PC-9 (cell line): ENCODE measurements around the gene GABRR2. TPM values are rescaled to one million over a fixed set of nuclear protein-coding genes. Genes with fewer than 3 reads are reported as not detected.

Experiments
- BruUV-seq: library from RNA; stranded (reverse); fragments of 400-500 nt; replicated peaks from 2 replicates; lab custom pipeline; 2021; lab: Mats Ljungman, UMichigan
- CTCF ChIA-PET: fragments of 300-600 bp; sonication (Branson Sonifier 250); formaldehyde crosslinking; loops from one replicate; lab custom pipeline; 2022; ENCODE audit warnings: antibody characterized with exemption; lab: Charles Lee
- POLR2A ChIA-PET: fragments of 300-600 bp; sonication (Branson Sonifier 250); formaldehyde crosslinking; loops from one replicate; lab custom pipeline; 2022; ENCODE audit warnings: antibody characterized with exemption; ENCODE audit not compliant: unreplicated experiment; lab: Charles Lee
- DNase-seq, 2 experiments: peaks; one replicate each; pipeline versions ENCODE4 v3.0.0 to v3.0.0-alpha.2; 2015 to 2022; ENCODE audit warnings: mixed read lengths in 1 of 2
- H2AFZ ChIP-seq: fragments of 200-600 bp; sonication (generic); 2 replicates; pipeline ENCODE4 v1.8.1; 2017; ENCODE audit warnings: antibody characterized with exemption
- H3F3A ChIP-seq: fragments of 200-600 bp; sonication (generic); 2 replicates; pipeline ENCODE4 v1.8.1; 2017; ENCODE audit warnings: antibody characterized with exemption, mild to moderate bottlenecking, low read depth; ENCODE audit not compliant: insufficient read depth
- H3K27ac ChIP-seq: fragments of 200-600 bp; sonication (generic); 2 replicates; pipeline ENCODE4 v1.6.1; 2016; ENCODE audit warnings: mixed run types
- H3K27me3 ChIP-seq: fragments of 200-600 bp; sonication (generic); 2 replicates; pipeline ENCODE4 v1.6.1; 2016; ENCODE audit warnings: low read depth, mixed run types; ENCODE audit not compliant: insufficient read depth
- H3K36me3 ChIP-seq: fragments of 200-600 bp; sonication (generic); 2 replicates; pipeline ENCODE4 v1.6.1; 2016; ENCODE audit warnings: low read depth, mixed run types
- H3K4me1 ChIP-seq: fragments of 200-600 bp; sonication (generic); replicated peaks from 2 replicates; pipeline ENCODE4 v1.6.1; 2016; ENCODE audit warnings: mixed run types; ENCODE audit not compliant: insufficient read depth
- H3K4me2 ChIP-seq: fragments of 200-600 bp; sonication (generic); 2 replicates; pipeline ENCODE4 v1.6.1; 2017; ENCODE audit warnings: mixed run types
- H3K4me3 ChIP-seq: fragments of 200-600 bp; sonication (generic); 2 replicates; pipeline ENCODE4 v1.6.1; 2016; ENCODE audit warnings: mixed run types
- H3K79me2 ChIP-seq: fragments of 200-600 bp; sonication (generic); 2 replicates; pipeline ENCODE4 v1.6.1; 2017; ENCODE audit warnings: low read depth, mixed run types
- H3K9me2 ChIP-seq: fragments of 200-600 bp; sonication (generic); 2 replicates; pipeline ENCODE4 v1.8.1; 2017; ENCODE audit warnings: mild to moderate bottlenecking; ENCODE audit not compliant: insufficient read depth
- H3K9me3 ChIP-seq: fragments of 200-600 bp; sonication (generic); 2 replicates; pipeline ENCODE4 v1.8.1; 2016; ENCODE audit warnings: low read depth; ENCODE audit not compliant: insufficient read depth
- H4K20me1 ChIP-seq: fragments of 200-600 bp; sonication (generic); 2 replicates; pipeline ENCODE4 v1.8.1; 2017; ENCODE audit not compliant: insufficient read depth
- CTCF ChIP-seq: fragments of 200-600 bp; sonication (generic); conservative IDR thresholded peaks from 2 replicates; pipeline ENCODE4 v1.6.1; 2017; ENCODE audit warnings: mixed run types, antibody characterized with exemption, mild to moderate bottlenecking, moderate library complexity
- EZH2 ChIP-seq: fragments of 200-600 bp; sonication (generic); IDR thresholded peaks from 2 replicates; pipeline ENCODE4 v1.8.0; 2017; ENCODE audit warnings: antibody characterized with exemption, low read depth
- intact Hi-C: fragments of 100-400 bp; cut with micrococcal nuclease; formaldehyde crosslinking; loops from one replicate; pipeline ENCODE4 v1.10.0; 2022; ENCODE audit not compliant: unreplicated experiment
- total RNA-seq: library from RNA; stranded (reverse); gene quantifications from 2 replicates; pipeline ENCODE4 v1.2.3, GENCODE V29; 2021

The GABRR2 gene
- total RNA-seq, 1 experiment from 2014 or later, result 0.52 TPM

GRCh38 chr6:89264296-89264695 lies 50.8 kb downstream of the GABRR2 start:
- POLR2A ChIA-PET, result no interaction called here

GRCh38 chr6:89260832-89261231 lies 54.3 kb downstream of the GABRR2 start:
- no peaks in the 10 kb centered on the region for H4K20me1 ChIP-seq
- H3K9me3 ChIP-seq, result no peaks in the 10 kb centered on the region
- no peak overlapping the region for H3K4me2 ChIP-seq
- no TSS peak for BruUV-seq
- intact Hi-C loops, result no loop called here
- no peak overlapping the region for H2AFZ ChIP-seq
- H3K36me3 ChIP-seq, result no peaks in the 10 kb centered on the region
- no peaks in the 10 kb centered on the region for H3K4me1 ChIP-seq
- no peak for DNase-seq
- no peaks in the 10 kb centered on the region for H3K27me3 ChIP-seq
- no peak overlapping the region for H3K27ac ChIP-seq
- TF ChIP-seq EZH2, result no peak
- no peaks in the 10 kb centered on the region for H3K79me2 ChIP-seq
- H3F3A ChIP-seq, result no peaks in the 10 kb centered on the region
- no peak overlapping the region for H3K4me3 ChIP-seq
- H3K9me2 ChIP-seq, result no peaks in the 10 kb centered on the region
- ChIA-PET CTCF (no interaction called here), POLR2A (no interaction called here)

More at GRCh38 chr6:89264296-89264695, 50.8 kb downstream of the GABRR2 start:
- Histone ChIP-seq H3K79me2 (no peaks in the 10 kb centered on the region), H3F3A (no peaks in the 10 kb centered on the region), H4K20me1 (no peaks in the 10 kb centered on the region), H3K27ac (no peak overlapping the region), H2AFZ (no peak overlapping the region), H3K36me3 (no peaks in the 10 kb centered on the region), H3K27me3 (no peaks in the 10 kb centered on the region), H3K9me2 (no peaks in the 10 kb centered on the region), H3K4me3 (no peak overlapping the region), H3K4me1 (no peaks in the 10 kb centered on the region), H3K9me3 (no peaks in the 10 kb centered on the region), H3K4me2 (no peak overlapping the region)
- TF ChIP-seq EZH2, result no peak
- no peak for TF ChIP-seq CTCF
- intact Hi-C loops, result no loop called here
- no TSS peak for BruUV-seq
- CTCF ChIA-PET, result no interaction called here
- DNase-seq, result no peak

- POLR2A ChIA-PET, result no interaction called here
- Histone ChIP-seq H4K20me1 (no peaks in the 10 kb centered on the region), H2AFZ (no peak overlapping the region), H3K27ac (no peak overlapping the region), H3K4me2 (no peak overlapping the region), H3K27me3 (no peaks in the 10 kb centered on the region), H3K9me2 (no peaks in the 10 kb centered on the region), H3K4me3 (no peak overlapping the region), H3F3A (no peaks in the 10 kb centered on the region), H3K4me1 (no peaks in the 10 kb centered on the region), H3K36me3 (no peaks in the 10 kb centered on the region), H3K9me3 (no peaks in the 10 kb centered on the region), H3K79me2 (no peaks in the 10 kb centered on the region)
- TF ChIP-seq EZH2 (no peak), CTCF (no peak)
- no peak for DNase-seq
- CTCF ChIA-PET, result no interaction called here
- no TSS peak for BruUV-seq
- intact Hi-C loops, result no loop called here
Measured at GRCh38 chr6:89260310-89260709, 54.8 kb downstream of the GABRR2 start.

GRCh38 chr6:89258912-89259311 lies 56.2 kb downstream of the GABRR2 start:
- POLR2A ChIA-PET, result no interaction called here
- no TSS peak for BruUV-seq

More at GRCh38 chr6:89258912-89259311, 56.2 kb downstream of the GABRR2 start:
- Histone ChIP-seq H3F3A (no peaks in the 10 kb centered on the region), H3K9me3 (no peaks in the 10 kb centered on the region), H4K20me1 (no peaks in the 10 kb centered on the region), H3K9me2 (no peaks in the 10 kb centered on the region), H3K4me3 (no peak overlapping the region), H3K4me2 (no peak overlapping the region), H2AFZ (no peak overlapping the region), H3K36me3 (no peaks in the 10 kb centered on the region), H3K4me1 (no peaks in the 10 kb centered on the region), H3K79me2 (no peaks in the 10 kb centered on the region), H3K27ac (no peak overlapping the region), H3K27me3 (no peaks in the 10 kb centered on the region)
- DNase-seq, result no peak
- intact Hi-C loops, result no loop called here
- no peak for TF ChIP-seq CTCF
- CTCF ChIA-PET, result no interaction called here
